Transverse colon (tissue), 4 donors: ENCODE measurements around the gene GNA15. TPM values are rescaled to one million over a fixed set of nuclear protein-coding genes. Genes with fewer than 3 reads are reported as not detected.
"Not testable (repeated sequence)": the region's sequence is repeated elsewhere in the genome, so short reads cannot be mapped to it uniquely, and the experiment has no call there.

ENCODE experiments used
- DNase-seq: peaks from one replicate; pipeline ENCODE4 v3.0.0-alpha.2; 2019
- H3K27ac ChIP-seq, 4 donors: fragments of 200-600 bp; sonication (generic); 2 replicates each; pipeline ENCODE4 v1.5.1; 2016 to 2018; ENCODE audit warnings: inconsistent platforms in 4 of 4
- H3K27me3 ChIP-seq: fragments of 200-600 bp; sonication (generic); 2 replicates; pipeline ENCODE4 v1.5.1; 2017; ENCODE audit warnings: inconsistent platforms
- H3K36me3 ChIP-seq, 4 donors: fragments of 200-600 bp; sonication (generic); 2 replicates each; pipeline ENCODE4 v1.5.1; 2017 to 2019; ENCODE audit warnings: inconsistent platforms in 4 of 4
- H3K4me1 ChIP-seq, 4 donors: fragments of 200-600 bp; sonication (generic); 2 replicates each; pipeline ENCODE4 v1.5.1; 2017 to 2020; ENCODE audit warnings: inconsistent platforms in 4 of 4
- H3K4me3 ChIP-seq, 4 donors: fragments of 200-600 bp; sonication (generic); 1 replicate in 1 of 4; 2 replicates in 3 of 4; pipeline versions ENCODE4 v1.5.1 to v1.6.1; 2017 to 2019; ENCODE audit warnings: inconsistent platforms in 4 of 4
- H3K9me3 ChIP-seq, 2 donors: fragments of 200-600 bp; sonication (generic); 2 replicates each; pipeline ENCODE4 v1.5.1; 2017 to 2019; ENCODE audit warnings: inconsistent platforms in 2 of 2
- EP300 ChIP-seq: sonication (generic); formaldehyde crosslinking; IDR thresholded peaks from one replicate; pipeline ENCODE4 v1.6.1; 2017; ENCODE audit warnings: antibody characterized with exemption, low read depth
- POLR2A ChIP-seq: fragments of 450-650 bp; IDR thresholded peaks from one replicate; pipeline ENCODE4 v1.6.1; 2016; ENCODE audit warnings: antibody characterized with exemption, mild to moderate bottlenecking, moderate library complexity
- POLR2AphosphoS5 ChIP-seq, 3 donors: sonication (generic); formaldehyde crosslinking; IDR thresholded peaks; one replicate each; pipeline ENCODE4 v1.6.1; 2016; ENCODE audit warnings: antibody characterized with exemption in 3 of 3
- WGBS, 2 donors: methylation state at CpG; one replicate each; pipeline ENCODE4 v1.1.5; 2018; ENCODE audit warnings: low coverage in 1 of 2; 5-methylcytosine and 5-hydroxymethylcytosine counted together
- in situ Hi-C, 4 donors: fragments of 200-750 bp; cut with MboI; loops; one replicate each; pipeline versions ENCODE4 v1.15.0 to v1.15.1; 2017; ENCODE audit warnings: low sequenced_read_pairs in 3 of 4, low pct_ligation_motif_present in 1 of 4, low pct_unique_long_range_greater_than_20kb in 1 of 4
- intact Hi-C: fragments of 100-400 bp; cut with DNase I; formaldehyde crosslinking; loops from one replicate; pipeline ENCODE4 v1.15.1; 2023; ENCODE audit warnings: low total_unique reads
- total RNA-seq, 4 donors: library from RNA; depleted of rRNA; stranded (reverse); fragments of >200 nt; gene quantifications; one replicate each; pipeline ENCODE4 v1.1.0, GENCODE V29; 2016
- TF ChIP-seq, protein P1 (sequence below), 5 experiments: fragments of 200-600 bp in 3 of 5; fragments of 450-650 bp in 2 of 5; sonication (generic) in 3 of 5; IDR thresholded peaks; 1 replicate in 2 of 5; 2 replicates in 3 of 5; pipeline ENCODE4 v1.5.1; 2016 to 2017; ENCODE audit warnings: antibody characterized with exemption in 5 of 5, inconsistent platforms in 3 of 5, mild to moderate bottlenecking in 2 of 5, moderate library complexity in 1 of 5

The GNA15 gene
- total RNA-seq, 4 donors from 2014 or later, result 1.9 to 2.2 TPM; not detected in 2

- Histone ChIP-seq H3K36me3 (no peaks in the 10 kb centered on the region), H3K4me3 (no peak overlapping the region), H3K4me1 (no peaks in the 10 kb centered on the region), H3K27me3 (no peaks in the 10 kb centered on the region), H3K9me3 (no peaks in the 10 kb centered on the region), H3K27ac (no peak overlapping the region)
- WGBS, 2 donors, result 88 to 90% methylated on average over 3 of the region's 3 CpGs
- no peak for DNase-seq
- intact Hi-C loops, result loop anchor here (2.0 kb wide), 1 partner anchor 71 kb away; no protein-coding TSS in a partner anchor
- TF ChIP-seq POLR2AphosphoS5 (IDR thresholded peaks at IDR 0.05) (no peak), EP300 (no peak), POLR2A (no peak)
- TF ChIP-seq, protein P1, sequence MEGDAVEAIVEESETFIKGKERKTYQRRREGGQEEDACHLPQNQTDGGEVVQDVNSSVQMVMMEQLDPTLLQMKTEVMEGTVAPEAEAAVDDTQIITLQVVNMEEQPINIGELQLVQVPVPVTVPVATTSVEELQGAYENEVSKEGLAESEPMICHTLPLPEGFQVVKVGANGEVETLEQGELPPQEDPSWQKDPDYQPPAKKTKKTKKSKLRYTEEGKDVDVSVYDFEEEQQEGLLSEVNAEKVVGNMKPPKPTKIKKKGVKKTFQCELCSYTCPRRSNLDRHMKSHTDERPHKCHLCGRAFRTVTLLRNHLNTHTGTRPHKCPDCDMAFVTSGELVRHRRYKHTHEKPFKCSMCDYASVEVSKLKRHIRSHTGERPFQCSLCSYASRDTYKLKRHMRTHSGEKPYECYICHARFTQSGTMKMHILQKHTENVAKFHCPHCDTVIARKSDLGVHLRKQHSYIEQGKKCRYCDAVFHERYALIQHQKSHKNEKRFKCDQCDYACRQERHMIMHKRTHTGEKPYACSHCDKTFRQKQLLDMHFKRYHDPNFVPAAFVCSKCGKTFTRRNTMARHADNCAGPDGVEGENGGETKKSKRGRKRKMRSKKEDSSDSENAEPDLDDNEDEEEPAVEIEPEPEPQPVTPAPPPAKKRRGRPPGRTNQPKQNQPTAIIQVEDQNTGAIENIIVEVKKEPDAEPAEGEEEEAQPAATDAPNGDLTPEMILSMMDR (IDR thresholded peaks at IDR 0.05), result no peak
- in situ Hi-C loops, result no loop called here
These were observed 17.7 kb downstream of the GNA15 start for GRCh38 chr19:3153286-3154230.

DNA sequence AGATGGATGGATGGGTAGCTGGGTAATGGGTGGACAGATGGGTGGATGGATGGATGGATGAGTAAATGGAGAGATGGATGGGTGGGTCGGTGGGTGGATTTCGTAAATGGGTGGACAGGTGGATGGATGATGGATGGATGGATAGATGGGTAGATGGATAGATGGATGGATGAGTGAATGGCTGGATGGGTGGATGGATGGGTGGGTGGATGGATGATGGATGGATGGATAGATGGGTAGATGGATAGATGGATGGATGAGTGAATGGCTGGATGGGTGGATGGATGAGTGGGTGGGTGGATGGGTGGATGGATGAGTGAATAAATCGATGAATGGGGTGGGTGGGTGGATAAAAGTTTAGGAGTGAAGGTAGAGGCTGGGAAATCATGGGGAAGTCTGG lies 18.6 kb downstream of the GNA15 start:
- intact Hi-C loops, result loop anchor here (2.0 kb wide), 1 partner anchor 72 kb away; no protein-coding TSS in a partner anchor
- 88 to 93% methylated on average over 3 of the region's 3 CpGs for WGBS, 2 donors
- in situ Hi-C loops, result not testable (repeated sequence)

GRCh38 chr19:3154957-3155736 lies 19.3 kb downstream of the GNA15 start:
- TF ChIP-seq POLR2A (peak; percentile 6), POLR2AphosphoS5 (IDR thresholded peaks at IDR 0.05) (peak in 2 of 3 donors; percentile 5 to 31), EP300 (no peak)
- TF ChIP-seq, protein P1 (IDR thresholded peaks at IDR 0.05), result no peak
- no peaks in the 10 kb centered on the region for H3K9me3 ChIP-seq
- H3K36me3 ChIP-seq, result no peaks in the 10 kb centered on the region
- in situ Hi-C loops (no loop called here), intact Hi-C loops (loop anchor here (2.0 kb wide), 1 partner anchor 72 kb away; no protein-coding TSS in a partner anchor)
- H3K27me3 ChIP-seq, result no peaks in the 10 kb centered on the region
- H3K27ac ChIP-seq, result peak overlapping the region in 1 of 4 donors; percentile 11
- no peaks in the 10 kb centered on the region for H3K4me1 ChIP-seq
- peak; percentile 62 for DNase-seq
- no peak overlapping the region for H3K4me3 ChIP-seq
- 65% methylated on average over 21 of the region's 21 CpGs; no CpG with 5 or more reads in 1 of the 2 donors for WGBS, 2 donors

More for the DNA sequence above, 18.6 kb downstream of the GNA15 start:
- H3K4me3 ChIP-seq, H3K4me1 ChIP-seq, H3K27ac ChIP-seq, H3K27me3 ChIP-seq, H3K36me3 ChIP-seq, H3K9me3 ChIP-seq, DNase-seq: not testable (repeated sequence)

DNA sequence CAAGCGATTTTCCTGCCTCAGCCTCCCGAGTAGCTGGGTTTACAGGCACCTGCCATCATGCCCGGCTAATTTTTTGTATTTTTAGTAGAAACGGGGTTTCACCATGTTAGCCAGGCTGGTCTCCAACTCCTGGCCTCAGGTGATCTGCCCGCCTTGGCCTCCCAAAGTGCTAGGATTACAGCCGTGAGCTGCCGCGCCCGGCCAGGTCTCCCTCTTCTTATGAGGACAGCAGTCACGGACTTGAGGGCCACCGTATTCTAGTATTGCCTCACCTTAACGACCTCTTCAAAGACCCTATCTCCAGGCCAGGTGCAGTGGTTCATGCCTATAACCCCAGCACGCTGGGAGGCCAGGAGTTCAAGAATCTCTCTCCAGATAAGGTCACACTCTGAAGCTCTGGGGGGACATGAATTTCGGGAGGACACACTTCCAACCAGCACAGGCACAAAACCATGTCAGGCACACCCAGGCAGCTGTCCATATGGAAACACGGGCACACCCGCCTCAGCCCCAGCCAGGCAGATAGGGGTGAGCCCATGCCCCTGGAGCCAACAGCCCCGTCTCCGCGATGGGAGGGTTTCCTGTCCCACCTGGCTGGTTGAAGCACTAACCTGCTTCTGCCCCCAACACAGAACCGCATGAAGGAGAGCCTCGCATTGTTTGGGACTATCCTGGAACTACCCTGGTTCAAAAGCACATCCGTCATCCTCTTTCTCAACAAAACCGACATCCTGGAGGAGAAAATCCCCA lies 21.4 kb downstream of the GNA15 start:
- no peak for DNase-seq
- TF ChIP-seq, protein P1 (IDR thresholded peaks at IDR 0.05), result no peak
- TF ChIP-seq EP300, result no peak
- no peak for TF ChIP-seq POLR2AphosphoS5 (IDR thresholded peaks at IDR 0.05)
- TF ChIP-seq POLR2A, result no peak
- intact Hi-C loops (no loop called here), in situ Hi-C loops (no loop called here)
- H3K4me1 ChIP-seq, result no peaks in the 10 kb centered on the region
- no peak overlapping the region for H3K4me3 ChIP-seq
- no peaks in the 10 kb centered on the region for H3K27me3 ChIP-seq
- no peaks in the 10 kb centered on the region for H3K36me3 ChIP-seq
- H3K27ac ChIP-seq, result no peak overlapping the region
- H3K9me3 ChIP-seq, result no peaks in the 10 kb centered on the region
- 83 to 100% methylated on average over 2 to 21 of the region's 23 CpGs for WGBS, 2 donors
